OCI-M2 (cell line): Measurements from ENCODE around the gene TIAM1.

ENCODE experiments used
- DNase-seq: peaks from one replicate; lab custom pipeline; 2025; ENCODE audit not compliant: unreplicated experiment; lab: John Stamatoyannopoulos, UW

The TIAM1 gene

DNA sequence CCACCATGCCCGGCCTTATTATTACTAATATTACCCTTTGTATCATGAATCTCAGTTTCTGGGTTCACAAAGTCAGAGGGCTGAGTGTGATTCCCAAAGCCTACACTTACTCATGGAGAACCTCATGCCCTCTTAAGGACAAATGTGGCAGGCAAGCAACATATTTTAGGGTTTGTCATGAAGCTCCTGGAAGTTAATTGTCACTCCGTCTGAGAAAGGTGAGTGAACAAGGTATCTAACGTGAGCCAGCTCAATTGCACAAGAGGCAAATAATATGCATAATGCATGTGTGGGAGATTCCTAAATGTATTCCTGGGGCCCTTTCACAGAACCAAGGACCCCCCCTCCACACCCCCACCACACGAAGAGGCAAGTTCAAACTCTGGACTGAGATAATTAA lies 10.1 kb upstream of the TIAM1 start:
- no peak for DNase-seq

DNA sequence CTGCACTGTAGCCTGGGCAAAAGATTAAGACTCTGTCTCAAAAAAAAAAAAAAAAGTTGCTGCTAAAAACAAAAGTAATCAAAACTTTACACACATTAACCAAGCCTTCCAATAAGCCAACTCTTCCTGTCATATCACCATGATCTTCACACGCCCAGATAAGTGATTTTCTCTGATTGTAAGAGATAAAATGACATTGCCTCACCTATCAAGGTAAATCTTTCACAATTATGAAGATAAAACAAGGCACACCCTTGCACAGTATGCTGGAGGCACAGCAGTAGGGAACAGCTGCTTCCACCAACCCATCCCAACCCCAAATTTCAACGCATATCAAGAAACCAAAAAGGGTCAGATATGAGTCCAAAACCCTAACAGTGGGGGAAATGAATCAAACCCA lies 8.8 kb upstream of the TIAM1 start:
- DNase-seq = no peak

DNA sequence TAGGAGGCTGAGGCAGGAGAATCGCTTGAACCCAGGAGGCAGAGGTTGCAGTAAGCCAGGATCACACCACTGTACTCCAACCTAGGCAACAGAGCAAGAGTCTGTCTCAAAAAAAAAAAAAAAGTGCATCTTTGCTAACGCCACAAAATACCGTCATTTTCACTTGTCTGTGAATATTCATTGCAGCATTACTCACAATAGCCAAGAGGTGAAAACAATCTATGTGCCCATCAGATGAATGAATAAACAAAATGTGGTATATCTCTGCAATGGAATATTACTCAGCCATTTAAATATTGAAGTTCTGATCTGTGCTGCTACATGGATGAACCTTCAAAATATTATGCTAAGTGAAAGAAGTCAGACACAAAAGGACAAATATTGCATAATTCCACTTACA lies 7.9 kb upstream of the TIAM1 start:
- DNase-seq = no peak

DNA sequence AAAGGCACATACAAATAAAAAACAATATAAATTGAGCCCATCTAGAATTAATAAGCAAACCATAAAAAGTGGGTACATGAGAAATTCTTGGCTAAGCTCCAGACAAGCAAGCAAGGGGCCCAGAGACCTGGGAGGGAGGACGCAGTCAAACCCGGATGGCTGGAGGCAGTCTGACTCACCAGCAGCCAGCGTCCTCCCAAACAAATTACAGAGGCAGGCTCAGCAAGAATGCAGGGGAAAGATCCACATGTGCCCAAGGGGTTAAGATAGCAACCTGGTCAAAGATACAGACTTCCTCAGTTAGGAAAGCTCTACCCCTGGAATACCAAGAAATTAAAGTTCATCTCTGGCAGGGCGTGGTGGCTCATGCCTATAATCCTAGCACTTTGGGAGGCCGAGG lies 7.4 kb upstream of the TIAM1 start:
- no peak for DNase-seq

DNA sequence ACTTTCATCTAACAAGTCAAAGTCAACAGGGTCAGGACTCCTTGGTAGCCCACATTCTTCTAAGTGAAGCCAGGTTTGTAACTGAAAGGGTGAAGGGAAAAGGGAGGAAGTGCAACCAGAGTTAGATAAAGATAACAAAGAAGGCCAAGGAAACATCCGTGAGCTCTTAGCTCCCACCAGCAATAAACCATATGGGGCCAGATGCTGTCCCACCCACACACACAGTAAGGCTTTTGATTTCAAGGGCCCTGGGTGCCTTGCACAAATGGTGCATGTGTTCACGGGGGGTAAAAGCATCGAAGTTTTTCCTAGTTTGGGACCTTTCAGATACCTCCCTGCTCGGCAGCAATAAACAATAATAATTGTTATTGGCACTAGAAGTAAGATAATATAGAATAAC lies 5.1 kb upstream of the TIAM1 start:
- DNase-seq = no peak

DNA sequence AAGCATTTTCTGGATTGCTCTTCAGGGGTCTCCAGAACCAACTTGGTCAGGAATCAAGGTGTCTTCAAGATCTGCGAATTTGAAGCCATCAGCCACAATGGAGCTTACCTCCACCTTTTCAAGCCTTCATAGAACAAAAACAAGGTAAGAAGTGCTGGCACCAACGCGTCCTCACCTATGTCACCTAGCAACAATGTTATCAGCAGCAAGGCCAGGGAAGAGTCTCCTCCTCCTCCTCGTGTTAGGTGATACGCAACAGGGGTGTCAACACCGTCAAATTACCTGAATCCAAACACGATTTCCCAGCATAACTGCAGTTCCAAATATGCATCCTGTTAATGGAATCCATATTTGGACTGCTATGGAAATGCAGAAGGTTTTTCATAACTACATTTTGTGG lies 4.1 kb upstream of the TIAM1 start:
- DNase-seq = no peak

DNA sequence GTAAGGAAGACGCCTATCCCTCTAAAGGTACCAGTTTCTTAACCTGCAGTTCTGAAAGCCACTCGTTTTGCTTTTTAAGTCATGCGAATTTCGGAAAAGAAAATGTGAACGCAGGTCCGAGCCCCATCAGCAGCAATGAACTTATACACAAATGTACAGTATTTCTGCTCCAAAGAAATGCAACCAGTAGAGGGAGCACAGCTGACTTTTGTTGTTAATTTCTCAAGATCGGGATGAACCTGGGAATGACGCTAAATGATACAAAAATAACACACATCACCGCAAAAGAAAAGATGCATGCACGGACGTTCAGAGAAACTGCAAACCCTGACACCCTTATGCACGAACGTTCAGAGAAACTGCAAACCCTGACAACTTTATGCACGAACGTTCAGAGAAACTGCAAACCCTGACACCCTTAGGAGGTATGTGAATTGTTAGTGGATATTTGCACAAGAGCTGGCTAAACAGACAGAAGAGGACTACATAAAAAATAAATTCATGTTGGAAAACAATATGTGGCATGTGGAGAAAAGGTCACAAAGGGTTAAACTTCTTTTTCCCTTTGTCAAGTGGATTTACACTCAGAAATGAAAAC lies 3.5 kb upstream of the TIAM1 start:
- no peak for DNase-seq

DNA sequence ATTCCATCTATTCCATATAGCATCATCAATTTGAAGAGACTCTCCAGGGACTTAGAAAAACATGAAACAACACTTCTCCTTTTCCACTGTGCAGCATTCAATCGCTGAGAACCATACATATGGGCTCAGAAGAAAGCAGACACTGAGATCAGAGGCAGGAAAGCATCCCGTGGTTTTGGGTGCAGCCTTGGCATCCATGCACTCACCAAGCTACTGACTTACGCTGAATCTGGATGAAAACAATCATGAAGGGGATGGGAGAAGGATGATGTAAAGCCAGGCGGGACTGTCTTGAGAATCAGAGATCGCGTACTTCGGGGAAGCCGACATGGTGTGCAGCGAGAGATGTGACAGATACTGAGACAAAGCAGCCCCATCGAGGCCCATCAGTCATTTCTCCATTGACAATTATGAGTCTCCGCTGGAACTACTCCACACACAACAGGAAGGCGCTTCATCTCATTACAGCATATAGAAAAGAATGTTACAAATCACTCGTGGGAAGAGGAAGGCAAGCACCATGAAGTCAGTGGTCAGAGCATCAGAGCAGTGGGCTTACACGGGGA lies 2.3 kb upstream of the TIAM1 start:
- no peak for DNase-seq

DNA sequence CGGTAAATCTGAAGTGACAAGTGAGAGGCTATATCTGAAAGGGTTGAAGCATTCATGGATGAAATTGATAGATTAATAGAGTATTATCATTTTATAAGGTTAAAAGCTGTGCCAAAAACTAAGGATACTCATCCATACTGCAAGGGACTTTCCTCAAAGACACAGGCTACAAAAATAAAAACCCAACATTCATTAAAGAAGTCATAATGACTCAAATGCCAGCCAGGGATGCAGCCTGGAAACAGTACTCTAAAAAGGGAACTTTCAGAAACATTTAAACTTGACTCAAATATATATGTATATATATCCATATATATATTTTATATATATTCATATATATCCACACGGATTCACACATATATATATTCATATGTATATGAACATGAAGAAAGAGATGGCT lies 1.1 kb upstream of the TIAM1 start:
- DNase-seq = no peak

DNA sequence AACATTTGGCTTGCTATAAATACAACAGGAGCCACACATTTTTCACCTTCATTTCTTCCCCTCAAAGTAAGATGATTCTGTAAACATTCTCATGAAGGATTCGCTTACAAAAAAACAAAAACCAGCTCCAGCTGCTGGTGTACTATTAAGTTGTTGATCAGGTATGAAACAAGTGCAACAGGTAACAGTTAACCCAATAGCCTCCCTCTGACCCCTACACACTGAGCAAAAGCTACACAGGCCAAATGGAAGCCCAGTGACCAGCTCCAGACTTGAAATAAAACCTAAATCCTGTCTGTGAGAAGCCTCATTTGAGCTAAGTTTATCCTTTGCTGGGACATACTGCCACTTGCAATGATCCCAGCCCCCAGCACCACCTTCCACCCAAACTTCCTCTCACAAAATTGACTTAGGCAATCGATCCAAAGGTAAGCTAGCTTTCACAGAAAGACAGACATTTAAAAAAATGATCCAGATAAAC lies 991 bp downstream of the TIAM1 start:
- DNase-seq = no peak

DNA sequence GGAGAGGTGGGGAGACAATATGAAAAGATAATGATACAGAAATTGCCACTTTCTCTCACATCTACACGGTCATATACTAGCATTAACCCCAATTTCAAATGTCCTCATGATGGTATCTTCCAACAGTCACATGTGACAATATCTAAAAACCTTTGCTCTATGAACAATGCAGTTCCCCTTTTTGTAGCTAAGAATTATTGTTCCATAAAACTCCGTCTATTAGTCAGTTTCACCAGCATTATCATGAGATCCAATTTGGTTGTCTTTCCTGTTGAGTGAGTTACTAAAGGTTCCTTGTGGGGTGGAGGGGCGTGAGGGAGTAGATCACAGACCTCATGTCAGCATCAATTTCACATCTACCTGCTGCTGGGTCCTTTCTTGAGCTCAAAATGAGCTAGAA lies 1.7 kb downstream of the TIAM1 start:
- DNase-seq = no peak

DNA sequence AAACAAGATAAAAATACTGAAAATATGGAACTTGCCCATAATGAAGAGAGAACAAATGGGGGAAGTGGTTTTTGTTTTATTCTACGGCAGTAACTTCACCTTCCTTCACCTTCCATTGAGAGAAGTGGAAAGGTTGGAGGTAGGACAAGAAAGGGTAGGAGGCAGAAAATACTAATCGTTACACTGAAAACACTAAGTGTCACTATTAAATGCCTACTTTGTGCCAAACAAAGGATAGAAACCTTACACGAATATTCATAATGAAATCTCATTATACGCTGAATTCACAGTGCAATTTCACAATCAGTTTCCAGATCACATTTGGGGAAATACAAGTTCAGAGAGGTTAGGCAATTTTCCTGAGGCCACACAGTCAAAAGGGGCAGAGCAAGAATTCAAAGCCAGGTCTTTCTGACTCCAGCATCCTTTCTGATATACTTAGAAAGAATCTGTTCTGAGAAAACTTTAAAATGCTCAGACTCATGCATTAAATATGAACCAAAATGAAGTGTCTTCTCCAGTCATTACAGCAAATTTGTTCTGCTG lies 3.0 kb downstream of the TIAM1 start:
- DNase-seq = no peak

DNA sequence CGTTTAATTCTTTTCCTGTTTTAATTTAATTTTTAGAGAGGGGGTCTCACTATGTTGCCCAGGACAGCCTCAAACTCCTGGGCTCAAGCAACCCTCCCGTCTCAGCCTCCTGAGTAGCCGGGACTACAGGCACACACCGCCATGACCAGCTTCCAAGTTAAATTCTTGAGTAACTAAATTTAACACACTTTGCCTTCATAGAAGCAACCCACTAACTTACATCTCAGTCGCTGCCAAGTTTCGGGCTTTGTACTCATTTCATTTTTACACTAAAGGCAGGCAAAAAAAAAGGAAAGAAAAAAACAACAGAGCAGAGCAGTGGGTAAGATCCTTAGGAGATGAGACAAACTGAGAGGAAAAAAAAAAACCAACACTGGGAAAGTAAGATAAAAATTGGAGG lies 3.5 kb downstream of the TIAM1 start:
- DNase-seq = no peak

DNA sequence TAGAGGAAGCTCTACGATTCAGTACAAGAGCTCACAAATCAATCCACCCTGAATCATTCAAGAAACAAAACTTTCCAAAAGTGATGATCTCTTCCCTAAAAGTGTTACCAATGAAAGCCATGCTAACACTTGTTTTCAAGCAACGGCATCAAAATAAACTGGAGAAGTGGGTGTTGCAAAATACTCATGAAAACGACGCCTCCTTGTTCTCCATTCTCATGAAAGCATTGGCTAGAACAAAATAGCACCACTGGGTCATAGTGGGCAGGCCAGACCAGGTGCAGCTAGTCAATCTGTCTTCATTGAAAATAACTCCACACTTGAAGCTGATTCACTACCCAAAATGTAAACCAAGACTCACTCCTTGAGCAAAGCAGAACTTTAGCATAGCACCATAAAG lies 4.3 kb downstream of the TIAM1 start:
- DNase-seq = no peak

DNA sequence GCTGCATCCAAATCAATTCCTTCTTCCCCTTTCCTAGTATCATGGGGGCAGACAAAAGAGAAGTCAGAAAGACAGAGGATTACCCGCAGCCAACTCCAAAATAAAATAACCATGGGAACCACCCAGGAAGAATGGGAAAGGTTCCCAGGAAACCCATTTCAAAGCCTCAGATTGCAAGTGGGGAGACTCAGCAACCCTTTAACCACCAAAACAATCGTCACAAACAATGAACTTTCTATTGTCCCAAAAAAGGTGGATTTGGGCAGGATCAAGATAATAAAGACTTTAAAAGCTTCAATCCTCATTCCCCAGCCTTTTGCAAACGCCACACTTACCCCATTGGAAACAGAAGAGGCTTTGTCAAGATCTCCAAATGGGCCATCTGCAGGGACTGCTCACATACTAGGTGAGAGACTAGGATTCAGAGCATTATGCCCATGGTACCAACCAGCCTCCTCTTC lies 5.1 kb downstream of the TIAM1 start:
- DNase-seq = no peak

DNA sequence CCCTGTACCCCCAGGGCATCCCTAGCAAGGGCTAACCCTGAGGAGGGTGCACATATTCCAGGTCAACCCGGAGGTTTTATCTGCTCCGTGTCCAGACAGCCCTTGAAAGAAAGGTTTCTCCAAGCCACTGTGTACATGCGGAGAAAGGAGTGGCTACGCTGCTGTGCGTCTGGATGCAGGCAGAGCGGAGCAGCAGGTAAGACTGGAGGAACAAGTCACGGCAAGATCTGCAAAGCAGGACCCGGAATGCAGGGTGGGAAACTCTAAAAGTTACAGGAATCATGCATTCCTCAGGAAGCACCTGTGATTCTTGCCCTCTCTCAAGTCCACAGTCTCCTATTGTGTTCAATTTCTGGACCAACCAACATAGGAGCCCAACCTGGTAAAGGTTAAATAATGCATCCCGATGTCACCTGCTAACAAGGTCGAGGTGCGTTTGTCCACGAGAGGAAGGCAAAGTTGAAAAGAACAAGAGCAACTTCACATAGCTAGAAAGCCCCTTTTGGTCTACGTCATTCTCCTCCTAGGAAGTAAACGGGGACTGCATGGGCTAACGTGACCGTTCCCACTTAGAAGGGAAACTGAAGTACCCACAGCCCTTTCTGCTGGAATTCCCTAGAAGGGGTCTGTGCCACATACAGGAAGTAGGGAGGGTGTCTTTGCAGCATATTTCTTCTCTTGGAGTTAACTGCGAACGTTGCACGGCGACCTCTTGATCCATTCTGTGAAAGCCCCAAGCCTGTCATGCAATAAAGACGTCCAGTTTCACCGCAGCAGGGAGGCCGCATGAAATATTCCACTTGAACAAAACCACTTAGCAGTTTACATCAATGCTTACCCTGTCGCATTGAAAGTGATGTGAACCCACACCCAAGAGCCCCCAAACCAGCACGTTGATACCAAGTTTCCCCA lies 5.8 kb downstream of the TIAM1 start:
- DNase-seq = no peak

DNA sequence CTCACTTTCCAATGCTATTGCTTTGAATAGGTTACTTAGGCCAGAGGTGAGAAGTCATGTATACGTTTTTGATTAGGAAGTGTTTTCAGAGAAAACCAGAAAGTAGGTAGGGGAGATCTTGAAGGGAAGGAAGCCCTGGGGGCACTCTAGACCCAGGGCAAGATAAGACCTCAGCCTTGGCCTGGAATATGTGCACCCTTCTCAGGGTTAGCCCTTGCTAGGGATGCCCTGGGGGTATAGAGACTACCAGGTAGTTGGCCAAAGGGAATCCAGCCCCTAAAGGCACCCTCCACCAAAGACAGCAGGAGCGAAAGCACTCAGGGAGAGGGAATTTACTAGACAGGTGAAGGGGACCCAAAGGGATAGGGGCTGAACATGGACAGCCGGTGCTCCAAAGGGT lies 7.0 kb downstream of the TIAM1 start:
- DNase-seq = no peak

DNA sequence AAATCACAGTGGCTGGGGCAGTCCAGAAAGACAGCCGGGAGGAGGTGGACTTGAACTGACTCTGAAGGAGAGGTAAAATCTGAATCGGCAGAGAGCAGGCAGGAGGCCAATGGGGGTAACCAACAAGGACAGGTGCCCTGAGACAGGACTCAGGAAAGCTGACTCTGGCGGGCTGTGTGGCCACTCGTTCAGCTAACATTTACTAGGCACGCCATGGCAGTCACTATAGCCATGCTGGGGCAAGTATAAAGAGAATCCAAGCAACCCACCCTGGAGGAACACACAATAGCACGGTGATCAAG lies 7.4 kb downstream of the TIAM1 start:
- no peak for DNase-seq

DNA sequence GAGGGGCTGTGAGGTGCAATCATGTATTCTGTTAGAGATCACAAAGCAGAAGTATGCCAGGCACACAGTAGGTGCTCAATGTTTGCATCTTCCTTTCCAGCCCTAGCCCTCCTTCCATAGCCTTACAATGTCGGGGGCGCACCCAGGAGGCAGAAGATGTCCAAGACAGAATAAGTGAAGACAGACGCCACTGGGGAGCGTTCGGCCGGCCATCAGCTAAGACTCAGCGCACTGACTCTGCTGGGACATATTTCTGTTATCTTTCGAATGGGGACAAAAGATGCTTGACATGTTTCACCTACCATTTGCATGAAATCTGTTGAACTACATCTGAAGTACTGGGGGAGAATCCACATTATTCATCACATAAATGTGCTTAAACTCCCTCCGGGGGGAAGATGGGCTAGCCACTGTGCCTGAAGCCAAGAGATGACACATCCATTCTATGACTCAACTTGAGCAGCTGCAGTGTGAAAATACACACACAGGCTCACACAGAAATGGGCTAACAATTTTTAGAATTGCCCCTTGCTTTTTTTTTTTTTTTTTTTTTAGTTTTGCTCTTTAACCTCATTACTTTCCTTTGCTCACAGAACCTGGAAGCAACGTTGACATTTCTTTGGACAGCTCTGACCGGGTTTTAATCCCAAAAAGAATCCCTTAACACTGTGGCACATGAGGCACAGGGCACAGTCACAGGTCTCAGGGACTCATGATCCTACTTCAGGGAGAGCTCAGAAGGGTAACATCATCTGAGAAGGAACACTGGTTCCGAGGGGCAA lies 7.9 kb downstream of the TIAM1 start:
- no peak for DNase-seq

DNA sequence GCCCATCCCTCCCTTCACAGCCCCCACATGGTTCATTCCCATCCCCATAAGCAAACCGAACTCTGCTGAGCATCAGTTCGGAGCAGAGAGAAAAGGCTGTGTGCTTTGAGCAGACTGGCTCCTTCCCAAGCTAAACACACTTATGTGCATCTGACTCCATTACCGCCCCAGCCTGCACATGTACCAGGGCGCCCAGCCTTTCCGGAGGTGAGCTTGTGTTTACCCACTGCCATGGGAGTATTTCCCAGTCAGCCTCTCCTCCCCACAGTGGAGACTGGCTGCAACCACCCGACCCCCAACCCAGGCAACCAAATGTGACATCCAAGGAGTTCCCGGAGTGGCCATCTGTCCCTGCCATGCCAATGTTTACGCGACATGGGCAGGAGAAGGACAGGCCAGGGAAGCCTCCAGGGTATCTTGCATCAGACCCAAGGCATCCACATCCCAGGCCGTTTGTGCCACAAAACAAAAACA lies 9.4 kb downstream of the TIAM1 start:
- no peak for DNase-seq

DNA sequence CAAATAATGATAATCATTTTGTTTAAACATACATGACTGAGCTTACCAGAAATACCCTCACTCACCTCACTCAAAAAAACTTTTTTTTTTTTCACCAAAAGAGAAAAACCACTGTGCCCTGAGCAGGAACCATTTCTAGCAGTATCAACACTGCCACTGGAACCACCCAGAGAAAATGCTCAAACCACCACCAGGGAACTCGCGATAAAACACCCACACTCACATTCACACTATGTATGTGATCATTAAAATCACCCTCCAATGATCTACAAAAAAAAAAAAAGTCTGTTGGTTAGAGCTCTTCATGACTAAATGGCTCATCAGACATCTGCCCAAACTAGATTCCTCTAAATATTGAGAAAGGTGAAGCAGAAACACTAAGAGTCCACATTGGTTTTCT lies 11.5 kb downstream of the TIAM1 start:
- DNase-seq = no peak
